CMK (cell line): ENCODE results near the gene ALS2CL.

Source experiments
- DNase-seq: peaks from one replicate; pipeline ENCODE4 v3.0.0-alpha.2; 2010; ENCODE audit warnings: low read depth

ALS2CL gene

GRCh38 chr3:46702246-46703012, 8.9 kb upstream of the ALS2CL start:
- no peak for DNase-seq

GRCh38 chr3:46701181-46701939, 7.9 kb upstream of the ALS2CL start, which contains the start of gene TMIE:
Gene TMIE, plus strand, starts transcription at chr3:46701392. Its CDS starts 96 bp downstream, at chr3:46701488.
- no peak for DNase-seq

- DNase-seq, result no peak
Observed at GRCh38 chr3:46700772-46701171, 7.3 kb upstream of the ALS2CL start.

GRCh38 chr3:46699676-46700523, 6.4 kb upstream of the ALS2CL start:
- DNase-seq, result no peak

- DNase-seq, result no peak
Observed at GRCh38 chr3:46695962-46696894, 2.7 kb upstream of the ALS2CL start.

GRCh38 chr3:46695177-46695961, 1.9 kb upstream of the ALS2CL start:
- peak; percentile 89 for DNase-seq

- DNase-seq, result no peak
Observed at GRCh38 chr3:46694520-46694919, 1.0 kb upstream of the ALS2CL start.

GRCh38 chr3:46693892-46694226, 380 bp upstream of the ALS2CL start:
- peak; percentile 42 for DNase-seq

GRCh38 chr3:46692566-46692990, 901 bp downstream of the ALS2CL start:
- DNase-seq, result no peak

- no peak for DNase-seq
Observed at GRCh38 chr3:46690798-46691197, 2.7 kb downstream of the ALS2CL start.

- no peak for DNase-seq
Observed at GRCh38 chr3:46685446-46685845, 8.0 kb downstream of the ALS2CL start.

- no peak for DNase-seq
Observed at GRCh38 chr3:46684891-46685290, 8.6 kb downstream of the ALS2CL start.

- DNase-seq, result no peak
Observed at GRCh38 chr3:46682974-46683373, 10.5 kb downstream of the ALS2CL start.

GRCh38 chr3:46681856-46682540, 11.5 kb downstream of the ALS2CL start:
- DNase-seq, result no peak

- DNase-seq, result no peak
Observed at GRCh38 chr3:46681387-46681786, 12.1 kb downstream of the ALS2CL start.

- no peak for DNase-seq
Observed at GRCh38 chr3:46680298-46680826, 13.1 kb downstream of the ALS2CL start.

- no peak for DNase-seq
Observed at GRCh38 chr3:46679681-46680080, 13.8 kb downstream of the ALS2CL start.

GRCh38 chr3:46678280-46678679, 15.2 kb downstream of the ALS2CL start:
- DNase-seq, result no peak

- DNase-seq, result no peak
Observed at GRCh38 chr3:46677411-46677726, 16.1 kb downstream of the ALS2CL start.
